Measurements from ENCODE around the gene IFI44.

GRCh38 chr1:78604643-78605042, 45.0 kb upstream of the IFI44 start:
- TF ChIP-seq FOXK2 (IDR thresholded peaks at IDR 0.05) (no peak), CTBP1 (IDR thresholded peaks at IDR 0.05; ENCODE audit: borderline replicate concordance) (no peak)

All from HEK293T (cell line).